ENCODE data around the gene RPL18. TPM values are rescaled to one million over a fixed set of nuclear protein-coding genes. Genes with fewer than 3 reads are reported as not detected.

The RPL18 gene
- total and polyA plus RNA-seq, 9 of the 15 experiments (the other 6 are each of a cell fraction or from before 2014, with no cell fraction given) = 312 to 2,635 (median 1,653) TPM

- no peak for TF ChIP-seq ZNF609 (CRISPR knock-in tag; IDR thresholded peaks at IDR 0.05; ENCODE audit: borderline replicate concordance)
- TF ChIP-seq MAX (CRISPR knock-in tag; IDR thresholded peaks at IDR 0.05) = peak; percentile 42; the same call in 1 of the 2 replicates
- TF ChIP-seq NFATC3 (IDR thresholded peaks at IDR 0.05) = no peak
- TF ChIP-seq E2F6 (IDR thresholded peaks at IDR 0.05; ENCODE audit: borderline replicate concordance in 1 of 2, extremely low read depth in 1 of 2, insufficient read depth in 1 of 2, insufficient read length in 1 of 2, low read depth in 1 of 2, low read length in 1 of 2, poor library complexity in 1 of 2, severe bottlenecking in 1 of 2) = no peak
- no peak for TF ChIP-seq ZFX (CRISPR knock-in tag; IDR thresholded peaks at IDR 0.05)
- TF ChIP-seq SIX5 (IDR thresholded peaks at IDR 0.05; ENCODE audit: borderline replicate concordance in 1 of 2, insufficient read depth in 1 of 2, low read depth in 1 of 2, low read length in 2 of 2) = no peak
- no peak for TF ChIP-seq ZEB2 (IDR thresholded peaks at IDR 0.05)
- no peak for TF ChIP-seq ZNF780A (CRISPR knock-in tag; IDR thresholded peaks at IDR 0.05)
- TF ChIP-seq MTA3 (IDR thresholded peaks at IDR 0.05; ENCODE audit: borderline replicate concordance) = no peak
- peak; percentile 76 for TF ChIP-seq RBM22 (IDR thresholded peaks at IDR 0.05; ENCODE audit: low read depth, low read length, poor library complexity, severe bottlenecking)
- TF ChIP-seq ZNF197 (CRISPR knock-in tag; IDR thresholded peaks at IDR 0.05; ENCODE audit: low read depth) = no peak
- no peak for TF ChIP-seq ZKSCAN1 (IDR thresholded peaks at IDR 0.05; ENCODE audit: low read depth, low read length)
- no peak for TF ChIP-seq SMAD1 (IDR thresholded peaks at IDR 0.05; ENCODE audit: low read depth, low read length, partially characterized antibody)
- no peak for TF ChIP-seq MED1 (CRISPR knock-in tag; IDR thresholded peaks at IDR 0.05; ENCODE audit: borderline replicate concordance)
- TF ChIP-seq ZNF274 (IDR thresholded peaks at IDR 0.05; ENCODE audit: borderline replicate concordance, low read depth, low read length) = no peak
- TF ChIP-seq ZNF124 (CRISPR knock-in tag; IDR thresholded peaks at IDR 0.05) = no peak
- TF ChIP-seq IRF9 (tag; IDR thresholded peaks at IDR 0.05) = no peak
- no peak for TF ChIP-seq MIER1 (IDR thresholded peaks at IDR 0.05; ENCODE audit: low read depth)
- no peak for TF ChIP-seq GABPB2 (CRISPR knock-in tag; conservative IDR thresholded peaks at IDR 0.05)
- no peak for TF ChIP-seq KDM4B (IDR thresholded peaks at IDR 0.05; ENCODE audit: borderline replicate concordance in 2 of 2, low read depth in 1 of 2)
- TF ChIP-seq ZNF76 (CRISPR knock-in tag; IDR thresholded peaks at IDR 0.05; ENCODE audit: borderline replicate concordance) = no peak
- TF ChIP-seq SAFB (IDR thresholded peaks at IDR 0.05; ENCODE audit: borderline replicate concordance, low read depth, low read length) = no peak
Observed at GRCh38 chr19:48613852-48614435, 5.0 kb downstream of the RPL18 start (continued).

Measured in K562 (cell line).